NCI-H345 (cell line): ENCODE results near the gene PTK7.
A peak's percentile ranks its signal among the peaks of the same experiment; 100 is the strongest.
"Not testable (repeated sequence)": the region's sequence is repeated elsewhere in the genome, so short reads cannot be mapped to it uniquely, and the experiment has no call there.

Experiments
- DNase-seq: peaks from one replicate; lab custom pipeline; 2025; lab: John Stamatoyannopoulos, UW

Gene PTK7

GRCh38 chr6:43075670-43076463, at the start of gene PTK7:
PTK7 (plus strand) TSS chr6:43076314; CDS start chr6:43076489, 175 bp downstream.
- DNase-seq: peak; percentile 85

GRCh38 chr6:43026365-43026764, 49.7 kb upstream of the PTK7 start:
- no peak for DNase-seq

- no peak for DNase-seq
Observed at GRCh38 chr6:43029120-43029519, 47.0 kb upstream of the PTK7 start.

GRCh38 chr6:43032326-43032725, 43.8 kb upstream of the PTK7 start:
- DNase-seq: no peak

- no peak for DNase-seq
Observed at GRCh38 chr6:43033496-43034189, 42.5 kb upstream of the PTK7 start.

GRCh38 chr6:43034190-43034525, 42.0 kb upstream of the PTK7 start:
- DNase-seq: no peak

- DNase-seq: no peak
Observed at GRCh38 chr6:43035495-43036194, 40.5 kb upstream of the PTK7 start.

- no peak for DNase-seq
Observed at GRCh38 chr6:43036712-43037111, 39.4 kb upstream of the PTK7 start.

GRCh38 chr6:43037197-43037596, 38.9 kb upstream of the PTK7 start:
- no peak for DNase-seq

GRCh38 chr6:43037706-43038105, 38.4 kb upstream of the PTK7 start:
- no peak for DNase-seq

GRCh38 chr6:43038727-43039126, 37.4 kb upstream of the PTK7 start:
- DNase-seq: no peak

- DNase-seq: no peak
Observed at GRCh38 chr6:43040542-43041257, 35.4 kb upstream of the PTK7 start.

- DNase-seq: not testable (repeated sequence)
Observed at GRCh38 chr6:43041475-43041874, 34.6 kb upstream of the PTK7 start.

GRCh38 chr6:43043310-43043709, 32.8 kb upstream of the PTK7 start:
- DNase-seq: no peak

GRCh38 chr6:43045371-43045930, 30.7 kb upstream of the PTK7 start:
- DNase-seq: no peak

- DNase-seq: no peak
Observed at GRCh38 chr6:43047998-43048397, 28.1 kb upstream of the PTK7 start.

GRCh38 chr6:43050981-43051380, 25.1 kb upstream of the PTK7 start:
- no peak for DNase-seq

- DNase-seq: no peak
Observed at GRCh38 chr6:43052225-43052841, 23.8 kb upstream of the PTK7 start.

GRCh38 chr6:43052842-43053544, 23.1 kb upstream of the PTK7 start:
- DNase-seq: no peak

GRCh38 chr6:43053545-43054205, 22.4 kb upstream of the PTK7 start, which contains the start of gene CUL7:
CUL7 (minus strand) TSS chr6:43053851; CDS start chr6:43052788, 1,063 bp downstream.
- DNase-seq: peak; percentile 94
